Measurements from ENCODE around the gene SLC30A3.
A peak's percentile ranks its signal among the peaks of the same experiment; 100 is the strongest.

- TF ChIP-seq CTCF (IDR thresholded peaks at IDR 0.05 in 2 of 3, conservative IDR thresholded peaks at IDR 0.05 in 1 of 3; ENCODE audit: control insufficient read depth in 2 of 3, extremely low read depth in 1 of 3, insufficient read depth in 1 of 3, low read depth in 3 of 3, low read length in 3 of 3): no peak
- no peak for TF ChIP-seq ZSCAN29 (IDR thresholded peaks at IDR 0.05)
- no peak for TF ChIP-seq CEBPB (IDR thresholded peaks at IDR 0.05; ENCODE audit: borderline replicate concordance in 1 of 2, low read depth in 2 of 2, low read length in 2 of 2)
- no peak for TF ChIP-seq ELK1 (IDR thresholded peaks at IDR 0.05; ENCODE audit: low read depth, low read length)
- no peak for TF ChIP-seq MTA3 (IDR thresholded peaks at IDR 0.05; ENCODE audit: borderline replicate concordance, low read length)
- TF ChIP-seq TCF7 (IDR thresholded peaks at IDR 0.05; ENCODE audit: borderline replicate concordance): no peak
- peak; percentile 32; the same call in 1 of the 2 replicates for TF ChIP-seq POLR2A (IDR thresholded peaks at IDR 0.05; ENCODE audit: low read depth, low read length)
- TF ChIP-seq EP300 (IDR thresholded peaks at IDR 0.05; ENCODE audit: borderline replicate concordance in 1 of 2, control insufficient read depth in 1 of 2, low read depth in 2 of 2, low read length in 2 of 2): no peak
- no peak for TF ChIP-seq STAT3 (IDR thresholded peaks at IDR 0.05; ENCODE audit: low read depth, low read length)
- no peak for TF ChIP-seq RB1 (IDR thresholded peaks at IDR 0.05; ENCODE audit: borderline replicate concordance)
- no peak for TF ChIP-seq HDAC2 (IDR thresholded peaks at IDR 0.05)
- TF ChIP-seq GABPA (IDR thresholded peaks at IDR 0.05; ENCODE audit: low read depth): no peak
- TF ChIP-seq NR2C1 (IDR thresholded peaks at IDR 0.05): no peak
- TF ChIP-seq KDM1A (IDR thresholded peaks at IDR 0.05; ENCODE audit: borderline replicate concordance): no peak
Measured at GRCh38 chr2:27231921-27232320, 30.9 kb downstream of the SLC30A3 start.

Data from GM12878 (cell line).